Mucosa of descending colon (tissue), 3 donors: Measurements from ENCODE around the gene LDLRAD4. TPM values are rescaled to one million over a fixed set of nuclear protein-coding genes. Genes with fewer than 3 reads are reported as not detected.
A peak's percentile ranks its signal among the peaks of the same experiment; 100 is the strongest.

ENCODE experiments used
- ATAC-seq: fragments of 200-7000 bp; cut with Tn5 transposase; one replicate; pipeline ENCODE4 v1.9.1; 2020; ENCODE audit warnings: mild to moderate bottlenecking, moderate library complexity
- DNase-seq, 3 donors: peaks; one replicate each; pipeline ENCODE4 v3.0.0-alpha.2; 2020
- H3K36me3 ChIP-seq: fragments of 200-600 bp; one replicate; pipeline ENCODE4 v1.8.0; 2021; ENCODE audit warnings: low read depth, mild to moderate bottlenecking
- H3K4me1 ChIP-seq: fragments of 200-600 bp; one replicate; pipeline ENCODE4 v1.8.0; 2021; ENCODE audit warnings: low read depth, mild to moderate bottlenecking
- H3K4me3 ChIP-seq: fragments of 200-600 bp; one replicate; pipeline ENCODE4 v1.8.0; 2021; ENCODE audit warnings: mild to moderate bottlenecking
- H3K9me3 ChIP-seq: fragments of 200-600 bp; one replicate; pipeline ENCODE4 v1.8.0; 2021; ENCODE audit warnings: mild to moderate bottlenecking
- intact Hi-C, 2 donors: fragments of 100-400 bp; cut with DNase I in 1 of 2; cut with micrococcal nuclease in 1 of 2; formaldehyde crosslinking; loops; one replicate each; pipeline versions ENCODE4 v1.11.0 to v1.11.1; 2022; cut with DNase I, micrococcal nuclease
- total RNA-seq, 3 donors: library from RNA; stranded (reverse); fragmentation: NEBNext Ultra II Directional in 2 of 3; extraction: Animal tissue kit (Norgen Biotek cat#: 25700) in 2 of 3; gene quantifications; one replicate each; pipeline versions ENCODE4 v1.2.1 to v1.2.4, GENCODE V29; 2021 to 2023
- TF ChIP-seq, protein P1 (sequence below): fragments of 200-600 bp; IDR thresholded peaks from one replicate; pipeline ENCODE4 v1.8.0; 2022; ENCODE audit warnings: antibody characterized with exemption, mild to moderate bottlenecking
- donor health status: DM: no; HTN: no; CAD: no; lungs with moderate emphysema.
- donor health status: DM: no; HTN: no; CAD: no.
- donor health status: DM: no; HTN: yes; CAD: no.

LDLRAD4 gene
- total RNA-seq, 3 donors from 2014 or later, result 36.8 to 41.0 (median 37.4) TPM

DNA sequence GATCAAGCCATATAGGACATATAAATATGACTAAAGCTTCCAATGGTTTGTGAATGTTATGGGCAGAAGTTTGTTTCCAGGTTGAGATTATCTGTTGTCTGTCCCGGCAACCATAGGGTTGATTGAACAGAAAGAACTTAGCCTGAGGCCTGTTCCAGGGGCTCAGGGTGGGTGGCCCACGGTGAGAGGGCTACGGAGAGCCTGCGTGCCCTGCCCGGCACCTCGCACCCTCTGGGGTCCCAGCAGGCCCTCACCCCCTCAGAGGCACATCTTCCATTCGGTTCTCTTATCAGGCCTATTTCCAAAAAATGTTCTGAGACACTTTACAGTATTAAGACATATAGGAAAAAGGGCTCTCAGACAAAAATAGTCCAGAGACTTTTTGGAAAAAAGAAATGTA lies 40.4 kb upstream of the LDLRAD4 start:
- intact Hi-C loops, result no loop called here
- H3K4me1 ChIP-seq, result peaks cover 26% of the 10 kb centered on the region
- TF ChIP-seq, protein P1, sequence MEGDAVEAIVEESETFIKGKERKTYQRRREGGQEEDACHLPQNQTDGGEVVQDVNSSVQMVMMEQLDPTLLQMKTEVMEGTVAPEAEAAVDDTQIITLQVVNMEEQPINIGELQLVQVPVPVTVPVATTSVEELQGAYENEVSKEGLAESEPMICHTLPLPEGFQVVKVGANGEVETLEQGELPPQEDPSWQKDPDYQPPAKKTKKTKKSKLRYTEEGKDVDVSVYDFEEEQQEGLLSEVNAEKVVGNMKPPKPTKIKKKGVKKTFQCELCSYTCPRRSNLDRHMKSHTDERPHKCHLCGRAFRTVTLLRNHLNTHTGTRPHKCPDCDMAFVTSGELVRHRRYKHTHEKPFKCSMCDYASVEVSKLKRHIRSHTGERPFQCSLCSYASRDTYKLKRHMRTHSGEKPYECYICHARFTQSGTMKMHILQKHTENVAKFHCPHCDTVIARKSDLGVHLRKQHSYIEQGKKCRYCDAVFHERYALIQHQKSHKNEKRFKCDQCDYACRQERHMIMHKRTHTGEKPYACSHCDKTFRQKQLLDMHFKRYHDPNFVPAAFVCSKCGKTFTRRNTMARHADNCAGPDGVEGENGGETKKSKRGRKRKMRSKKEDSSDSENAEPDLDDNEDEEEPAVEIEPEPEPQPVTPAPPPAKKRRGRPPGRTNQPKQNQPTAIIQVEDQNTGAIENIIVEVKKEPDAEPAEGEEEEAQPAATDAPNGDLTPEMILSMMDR, result no peak
- no peak for DNase-seq
- no peak overlapping the region for H3K4me3 ChIP-seq
- peaks cover 4% of the 10 kb centered on the region for H3K36me3 ChIP-seq
- no peaks in the 10 kb centered on the region for H3K9me3 ChIP-seq
- ATAC-seq, result no peak

DNA sequence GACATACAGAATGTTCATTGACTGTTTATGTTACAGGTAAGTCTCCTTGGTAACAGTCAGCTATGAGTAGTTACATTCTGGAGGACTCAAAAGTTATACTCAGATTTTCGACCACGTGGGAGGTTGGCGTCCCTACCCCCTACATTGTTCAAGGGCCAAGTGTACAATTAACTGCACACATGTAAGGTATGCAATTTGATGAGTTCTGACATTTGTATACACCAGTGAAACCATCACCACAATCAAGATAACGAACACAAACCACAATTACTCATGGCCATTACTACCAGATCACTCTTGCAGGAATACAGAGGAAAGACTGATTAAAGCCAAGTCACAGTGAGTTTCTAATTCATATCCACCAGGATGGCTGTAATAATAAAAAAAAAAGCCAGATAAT lies 39.6 kb upstream of the LDLRAD4 start:
- no peak for DNase-seq
- peaks cover 4% of the 10 kb centered on the region for H3K36me3 ChIP-seq
- ATAC-seq, result peak; percentile 37
- H3K9me3 ChIP-seq, result no peaks in the 10 kb centered on the region
- intact Hi-C loops, result no loop called here
- TF ChIP-seq, protein P1, result no peak
- no peak overlapping the region for H3K4me3 ChIP-seq
- H3K4me1 ChIP-seq, result peaks cover 26% of the 10 kb centered on the region

DNA sequence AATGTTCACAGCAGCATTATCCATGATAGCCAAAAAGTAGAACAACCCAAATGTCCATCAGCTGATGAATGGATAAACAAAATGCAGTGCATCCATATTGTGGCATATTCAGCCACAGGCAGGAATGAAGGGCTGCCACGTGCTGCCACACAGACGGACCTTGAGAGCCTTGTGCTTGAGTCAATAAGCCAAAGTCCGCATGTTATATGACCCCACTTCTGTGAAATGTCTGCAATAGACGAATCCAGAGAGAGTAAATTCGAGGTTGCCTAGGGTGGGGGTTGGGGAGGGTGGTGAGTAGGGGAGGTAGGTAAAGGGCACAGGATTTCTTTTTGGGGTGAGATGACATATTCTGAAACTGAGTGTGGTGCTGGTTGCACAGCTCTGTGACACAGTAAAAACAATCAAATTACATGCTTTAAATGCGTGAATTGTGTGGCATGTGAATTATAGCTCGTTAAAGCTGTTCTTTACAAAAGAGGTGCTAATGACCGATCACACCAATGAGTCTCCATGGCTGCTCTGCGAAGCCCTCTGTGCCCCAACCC lies 38.9 kb upstream of the LDLRAD4 start:
- ATAC-seq, result peak; percentile 87
- TF ChIP-seq, protein P1, result no peak
- intact Hi-C loops, result no loop called here
- H3K4me1 ChIP-seq, result peaks cover 26% of the 10 kb centered on the region
- H3K9me3 ChIP-seq, result no peaks in the 10 kb centered on the region
- H3K4me3 ChIP-seq, result no peak overlapping the region
- DNase-seq, result peak; percentile 69 to 86 (median 75)
- peaks cover 4% of the 10 kb centered on the region for H3K36me3 ChIP-seq

DNA sequence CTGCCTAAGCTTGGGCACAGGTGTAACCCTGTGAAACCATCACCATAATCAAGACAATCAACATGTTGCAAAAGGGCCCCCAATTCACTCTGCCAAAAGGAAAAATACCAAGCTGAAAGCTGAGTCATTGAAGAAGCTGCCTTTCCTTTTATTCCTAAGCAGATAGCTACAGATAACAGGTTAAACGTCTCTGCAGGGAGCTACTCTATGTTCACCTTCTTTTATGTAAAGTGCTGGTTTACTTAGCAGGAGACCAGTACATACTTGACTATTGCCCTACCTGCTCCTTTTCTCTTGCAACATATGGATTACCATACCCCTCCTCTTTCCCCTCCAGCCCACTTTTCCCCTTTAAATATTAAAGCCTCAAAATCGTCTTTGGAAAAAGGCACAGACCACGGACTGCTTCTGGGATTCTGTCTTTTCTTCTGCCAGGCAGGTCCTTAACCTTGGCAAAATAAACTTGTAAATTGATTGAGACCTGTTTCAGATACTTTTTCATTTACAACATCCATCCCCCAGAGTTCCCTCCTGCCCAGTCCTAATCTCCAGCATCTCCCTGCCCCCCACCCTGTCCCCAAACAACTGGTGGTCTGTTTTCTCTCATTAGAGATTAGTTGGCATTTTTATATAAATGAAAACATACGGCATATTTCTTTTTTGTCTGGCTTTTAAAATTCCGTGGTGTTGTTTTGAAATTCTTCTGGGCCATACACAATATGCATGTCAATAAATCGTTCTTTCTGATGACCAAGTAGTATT lies 37.8 kb upstream of the LDLRAD4 start:
- intact Hi-C loops, result no loop called here
- no peaks in the 10 kb centered on the region for H3K9me3 ChIP-seq
- ATAC-seq, result no peak
- DNase-seq, result no peak
- H3K36me3 ChIP-seq, result peaks cover 4% of the 10 kb centered on the region
- peaks cover 23% of the 10 kb centered on the region for H3K4me1 ChIP-seq
- H3K4me3 ChIP-seq, result no peak overlapping the region
- TF ChIP-seq, protein P1, result no peak

DNA sequence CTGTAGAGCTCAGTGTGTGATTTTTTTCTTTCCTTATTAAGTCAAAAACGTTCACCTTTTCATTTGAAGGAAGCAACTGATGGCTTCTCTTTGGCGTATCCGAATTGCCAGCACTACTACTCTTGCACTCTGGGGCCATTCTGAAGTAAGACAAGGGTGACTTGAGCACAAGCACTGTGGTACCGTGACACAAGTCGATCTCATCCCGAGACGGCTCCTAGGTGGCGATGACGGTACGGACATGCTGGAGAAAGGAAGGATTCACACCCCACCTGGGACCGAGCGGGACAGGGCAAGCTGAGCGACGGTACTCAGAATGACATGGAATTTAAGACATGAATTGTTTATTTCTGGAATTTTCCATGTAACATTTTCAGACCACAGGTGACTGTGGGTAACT lies 36.8 kb upstream of the LDLRAD4 start:
- ATAC-seq (no peak), DNase-seq (no peak)
- TF ChIP-seq, protein P1, result no peak
- Histone ChIP-seq H3K9me3 (no peaks in the 10 kb centered on the region), H3K36me3 (peaks cover 4% of the 10 kb centered on the region), H3K4me3 (no peak overlapping the region), H3K4me1 (peaks cover 16% of the 10 kb centered on the region)
- intact Hi-C loops, result no loop called here
